ENCODE data around the gene SLC6A5. TPM values are rescaled to one million over a fixed set of nuclear protein-coding genes. Genes with fewer than 3 reads are reported as not detected.

Gene SLC6A5
- total RNA-seq, 1 experiment from 2014 or later, result not detected

DNA sequence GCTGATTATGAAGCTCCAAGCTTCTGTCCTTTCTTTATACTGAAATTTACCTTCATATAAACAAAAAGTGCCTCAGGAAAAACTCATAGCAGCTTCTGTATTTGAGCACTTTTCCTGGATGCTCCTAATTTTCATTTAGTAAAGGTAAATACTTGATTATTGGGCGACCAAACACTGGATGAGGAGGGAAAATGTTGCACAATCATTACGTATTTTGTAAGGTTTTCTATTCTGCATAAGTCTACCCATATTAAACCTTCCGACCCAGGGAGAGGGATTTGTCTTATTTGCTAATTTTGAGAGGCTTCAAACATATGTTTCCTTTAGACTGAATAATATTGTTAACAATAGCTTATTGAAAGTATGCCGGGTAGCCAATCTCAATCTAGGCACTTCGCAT is 4.3 kb upstream of the SLC6A5 start:
- intact Hi-C loops (cut with micrococcal nuclease), result no loop called here
- ChIA-PET RAD21 (ENCODE audit: low non-redundant PET in 1 of 2, low total read pairs in 2 of 2, uncharacterized antibody in 2 of 2, unreplicated experiment in 2 of 2) (no interaction called here), CTCF (no interaction called here), POLR2A (no interaction called here)
- Histone ChIP-seq H3K9ac (ENCODE audit: low read length) (no peak overlapping the region), H3K4me1 (ENCODE audit: control insufficient read depth in 1 of 2, insufficient read depth in 2 of 2, low read length in 2 of 2) (no peaks in the 10 kb centered on the region), H3K36me3 (ENCODE audit: control insufficient read depth in 1 of 2, insufficient read depth in 2 of 2, low read length in 2 of 2) (no peaks in the 10 kb centered on the region), H4K20me1 (ENCODE audit: insufficient read depth) (no peaks in the 10 kb centered on the region; the same call in 1 of the 2 replicates), H3K4me2 (ENCODE audit: low read length) (no peak overlapping the region), H2AFZ (ENCODE audit: low read depth, low read length, poor library complexity, severe bottlenecking) (no peak overlapping the region), H3K79me2 (ENCODE audit: insufficient read depth, low read length) (no peaks in the 10 kb centered on the region), H3K9me2 (ENCODE audit: insufficient read depth) (no peaks in the 10 kb centered on the region), H3K4me3 (replicated peaks in 1 of 2; ENCODE audit: low read depth in 1 of 2, low read length in 2 of 2) (no peak overlapping the region), H3K9me3 (ENCODE audit: control insufficient read depth in 1 of 2, insufficient read depth in 1 of 2, low read depth in 1 of 2, low read length in 2 of 2) (no peaks in the 10 kb centered on the region), H3K27ac (ENCODE audit: low read depth, low read length) (no peak overlapping the region), H3K27me3 (ENCODE audit: insufficient read depth, low read length) (peaks cover 15% of the 10 kb centered on the region; the same call in 1 of the 2 replicates)
- TF ChIP-seq POLR2A (IDR thresholded peaks at IDR 0.05; ENCODE audit: borderline replicate concordance, extremely low read depth, insufficient read depth, insufficient read length) (no peak), EZH2 (IDR thresholded peaks at IDR 0.05) (no peak), YY1 (IDR thresholded peaks at IDR 0.05; ENCODE audit: extremely low read depth, insufficient replicate concordance, low read depth, low read length) (no peak), EGR1 (IDR thresholded peaks at IDR 0.05; ENCODE audit: low read depth) (no peak), ZFX (IDR thresholded peaks at IDR 0.05) (no peak), RAD21 (IDR thresholded peaks at IDR 0.05; ENCODE audit: low read depth) (no peak), EZH2phosphoT487 (IDR thresholded peaks at IDR 0.05; ENCODE audit: borderline replicate concordance) (no peak), CBX3 (IDR thresholded peaks at IDR 0.05; ENCODE audit: low read depth) (no peak), JUND (IDR thresholded peaks at IDR 0.05) (no peak)
- TF ChIP-seq, protein P1, sequence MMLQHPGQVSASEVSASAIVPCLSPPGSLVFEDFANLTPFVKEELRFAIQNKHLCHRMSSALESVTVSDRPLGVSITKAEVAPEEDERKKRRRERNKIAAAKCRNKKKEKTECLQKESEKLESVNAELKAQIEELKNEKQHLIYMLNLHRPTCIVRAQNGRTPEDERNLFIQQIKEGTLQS (IDR thresholded peaks at IDR 0.05), result no peak
- TF ChIP-seq, protein P2, sequence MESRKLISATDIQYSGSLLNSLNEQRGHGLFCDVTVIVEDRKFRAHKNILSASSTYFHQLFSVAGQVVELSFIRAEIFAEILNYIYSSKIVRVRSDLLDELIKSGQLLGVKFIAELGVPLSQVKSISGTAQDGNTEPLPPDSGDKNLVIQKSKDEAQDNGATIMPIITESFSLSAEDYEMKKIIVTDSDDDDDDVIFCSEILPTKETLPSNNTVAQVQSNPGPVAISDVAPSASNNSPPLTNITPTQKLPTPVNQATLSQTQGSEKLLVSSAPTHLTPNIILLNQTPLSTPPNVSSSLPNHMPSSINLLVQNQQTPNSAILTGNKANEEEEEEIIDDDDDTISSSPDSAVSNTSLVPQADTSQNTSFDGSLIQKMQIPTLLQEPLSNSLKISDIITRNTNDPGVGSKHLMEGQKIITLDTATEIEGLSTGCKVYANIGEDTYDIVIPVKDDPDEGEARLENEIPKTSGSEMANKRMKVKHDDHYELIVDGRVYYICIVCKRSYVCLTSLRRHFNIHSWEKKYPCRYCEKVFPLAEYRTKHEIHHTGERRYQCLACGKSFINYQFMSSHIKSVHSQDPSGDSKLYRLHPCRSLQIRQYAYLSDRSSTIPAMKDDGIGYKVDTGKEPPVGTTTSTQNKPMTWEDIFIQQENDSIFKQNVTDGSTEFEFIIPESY (IDR thresholded peaks at IDR 0.05; ENCODE audit: extremely low read depth, insufficient replicate concordance, low read length), result no peak
- TF ChIP-seq, protein P3, sequence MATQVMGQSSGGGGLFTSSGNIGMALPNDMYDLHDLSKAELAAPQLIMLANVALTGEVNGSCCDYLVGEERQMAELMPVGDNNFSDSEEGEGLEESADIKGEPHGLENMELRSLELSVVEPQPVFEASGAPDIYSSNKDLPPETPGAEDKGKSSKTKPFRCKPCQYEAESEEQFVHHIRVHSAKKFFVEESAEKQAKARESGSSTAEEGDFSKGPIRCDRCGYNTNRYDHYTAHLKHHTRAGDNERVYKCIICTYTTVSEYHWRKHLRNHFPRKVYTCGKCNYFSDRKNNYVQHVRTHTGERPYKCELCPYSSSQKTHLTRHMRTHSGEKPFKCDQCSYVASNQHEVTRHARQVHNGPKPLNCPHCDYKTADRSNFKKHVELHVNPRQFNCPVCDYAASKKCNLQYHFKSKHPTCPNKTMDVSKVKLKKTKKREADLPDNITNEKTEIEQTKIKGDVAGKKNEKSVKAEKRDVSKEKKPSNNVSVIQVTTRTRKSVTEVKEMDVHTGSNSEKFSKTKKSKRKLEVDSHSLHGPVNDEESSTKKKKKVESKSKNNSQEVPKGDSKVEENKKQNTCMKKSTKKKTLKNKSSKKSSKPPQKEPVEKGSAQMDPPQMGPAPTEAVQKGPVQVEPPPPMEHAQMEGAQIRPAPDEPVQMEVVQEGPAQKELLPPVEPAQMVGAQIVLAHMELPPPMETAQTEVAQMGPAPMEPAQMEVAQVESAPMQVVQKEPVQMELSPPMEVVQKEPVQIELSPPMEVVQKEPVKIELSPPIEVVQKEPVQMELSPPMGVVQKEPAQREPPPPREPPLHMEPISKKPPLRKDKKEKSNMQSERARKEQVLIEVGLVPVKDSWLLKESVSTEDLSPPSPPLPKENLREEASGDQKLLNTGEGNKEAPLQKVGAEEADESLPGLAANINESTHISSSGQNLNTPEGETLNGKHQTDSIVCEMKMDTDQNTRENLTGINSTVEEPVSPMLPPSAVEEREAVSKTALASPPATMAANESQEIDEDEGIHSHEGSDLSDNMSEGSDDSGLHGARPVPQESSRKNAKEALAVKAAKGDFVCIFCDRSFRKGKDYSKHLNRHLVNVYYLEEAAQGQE (IDR thresholded peaks at IDR 0.05; ENCODE audit: low read depth), result no peak
- TF ChIP-seq, protein P4, sequence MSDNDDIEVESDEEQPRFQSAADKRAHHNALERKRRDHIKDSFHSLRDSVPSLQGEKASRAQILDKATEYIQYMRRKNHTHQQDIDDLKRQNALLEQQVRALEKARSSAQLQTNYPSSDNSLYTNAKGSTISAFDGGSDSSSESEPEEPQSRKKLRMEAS (IDR thresholded peaks at IDR 0.05), result no peak
- DNase-seq (ENCODE audit: low read depth, low spot score) (no peak), ATAC-seq (no peak)
- no TSS peak for BruUV-seq (replicated peaks)

All from HCT116 (cell line).